GM21825 (cell line): Measurements from ENCODE around the gene NADK2.
A peak's percentile ranks its signal among the peaks of the same experiment; 100 is the strongest.
"Not testable (repeated sequence)": the region's sequence is repeated elsewhere in the genome, so short reads cannot be mapped to it uniquely, and the experiment has no call there.

Experiments used
- ATAC-seq: cut with Tn5 transposase; IDR thresholded peaks from one replicate; pipeline ENCODE4 v1.9.1; 2021; ENCODE audit warnings: mild to moderate bottlenecking, moderate library complexity; ENCODE audit not compliant: unreplicated experiment

NADK2 gene, protein sequence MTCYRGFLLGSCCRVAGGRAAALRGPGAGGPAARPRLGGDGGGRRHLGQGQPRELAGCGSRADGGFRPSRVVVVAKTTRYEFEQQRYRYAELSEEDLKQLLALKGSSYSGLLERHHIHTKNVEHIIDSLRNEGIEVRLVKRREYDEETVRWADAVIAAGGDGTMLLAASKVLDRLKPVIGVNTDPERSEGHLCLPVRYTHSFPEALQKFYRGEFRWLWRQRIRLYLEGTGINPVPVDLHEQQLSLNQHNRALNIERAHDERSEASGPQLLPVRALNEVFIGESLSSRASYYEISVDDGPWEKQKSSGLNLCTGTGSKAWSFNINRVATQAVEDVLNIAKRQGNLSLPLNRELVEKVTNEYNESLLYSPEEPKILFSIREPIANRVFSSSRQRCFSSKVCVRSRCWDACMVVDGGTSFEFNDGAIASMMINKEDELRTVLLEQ

DNA sequence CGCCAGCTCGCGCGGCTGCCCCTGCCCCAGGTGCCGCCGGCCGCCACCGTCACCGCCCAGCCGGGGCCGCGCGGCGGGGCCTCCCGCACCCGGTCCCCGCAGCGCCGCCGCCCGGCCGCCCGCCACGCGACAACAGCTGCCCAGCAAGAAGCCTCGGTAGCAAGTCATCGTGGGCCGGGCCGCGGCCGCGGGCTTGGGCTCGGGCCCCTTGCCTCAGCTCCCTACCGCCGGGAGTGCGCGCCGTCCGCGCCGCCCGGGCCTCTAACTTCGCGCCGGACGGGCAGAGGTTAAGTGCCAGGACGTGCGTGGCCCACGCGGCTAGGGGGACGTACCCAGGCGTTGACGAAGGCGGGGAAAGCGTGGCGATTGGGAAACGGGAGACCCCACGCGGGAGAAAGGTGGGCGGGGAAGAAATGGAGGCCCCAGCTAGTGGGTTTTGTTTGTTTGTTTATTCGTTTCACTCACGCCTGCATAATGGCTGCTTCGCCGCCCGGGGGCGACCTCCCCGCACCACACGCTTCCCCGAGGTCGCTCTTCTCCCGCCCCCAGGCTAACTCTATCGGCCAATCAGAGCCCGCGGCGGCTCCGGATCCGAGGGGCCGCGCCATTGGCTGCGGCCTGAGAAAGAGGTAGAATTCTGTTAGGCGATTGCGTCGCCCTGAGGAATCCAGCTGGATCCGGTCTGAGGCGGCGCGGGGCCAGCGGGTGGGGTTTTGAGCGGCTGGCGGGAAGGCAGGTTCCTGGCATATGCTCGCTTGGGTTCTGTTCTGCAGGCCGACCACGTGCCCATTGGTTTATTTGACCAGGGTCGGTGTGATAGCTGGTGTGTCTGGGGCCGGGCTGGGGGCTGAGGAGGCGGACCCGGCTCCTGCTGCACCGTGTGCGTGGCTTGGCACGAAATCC, at the start of gene NADK2:
TSS of gene NADK2 (minus strand) at position 295 of the 903 bp plus-strand sequence. CDS start at position 168, 127 bp downstream.
- peak; percentile 93 for ATAC-seq

DNA sequence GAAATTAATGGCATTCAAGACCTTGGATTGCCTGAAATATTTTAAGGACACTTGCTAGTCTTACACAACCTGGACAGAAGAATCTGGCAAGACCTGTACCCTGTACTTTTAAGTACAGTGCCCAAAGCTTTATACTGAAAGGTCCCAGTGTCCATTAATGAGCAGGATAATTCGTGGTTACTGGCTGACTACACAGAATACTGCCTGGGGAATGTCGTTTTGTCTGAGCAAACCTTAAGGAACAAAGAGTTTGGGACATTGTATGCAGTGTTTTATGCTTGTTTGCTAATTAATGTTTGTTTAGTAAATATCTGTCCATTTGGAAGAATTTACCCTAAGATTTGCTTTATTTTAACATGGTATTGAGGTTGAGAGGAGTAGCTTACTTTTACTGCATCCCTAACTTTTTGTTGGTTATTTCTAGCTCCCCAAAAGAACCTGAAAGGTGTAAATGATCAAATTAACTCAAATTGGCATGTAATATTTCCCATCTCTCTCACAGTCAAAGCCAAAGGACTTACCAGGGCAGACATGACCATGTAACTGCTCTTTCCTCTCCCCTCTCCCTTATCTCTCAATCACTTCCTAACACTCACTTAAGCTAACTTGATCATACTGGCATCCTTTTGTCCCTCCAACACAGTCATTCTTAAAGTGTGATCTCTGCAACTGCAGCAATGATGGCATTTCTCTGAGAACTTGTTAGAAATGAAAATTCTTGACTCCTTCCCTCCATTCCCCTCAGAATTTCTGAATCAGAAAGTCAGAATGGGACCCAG, 44.3 kb upstream of the NADK2 start:
- ATAC-seq, result no peak

DNA sequence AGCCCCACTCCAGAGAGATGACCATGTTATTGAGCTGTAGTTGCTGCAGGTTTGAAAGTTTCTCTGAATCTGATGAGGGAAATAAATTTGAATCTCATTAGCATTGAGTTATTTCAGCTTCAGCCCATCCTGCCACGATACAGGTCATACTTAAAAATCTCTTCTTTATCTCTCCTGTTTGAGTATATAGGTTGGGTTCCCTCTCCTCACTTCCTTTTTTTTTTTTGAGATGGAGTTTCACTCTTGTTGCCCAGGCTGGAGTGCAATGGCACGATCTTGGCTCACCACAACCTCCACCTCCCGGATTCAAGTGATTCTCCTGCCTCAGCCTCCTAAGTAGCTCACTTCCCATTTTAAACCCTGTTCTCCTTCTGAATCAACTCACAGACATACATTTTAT, 42.0 kb upstream of the NADK2 start:
- not testable (repeated sequence) for ATAC-seq

DNA sequence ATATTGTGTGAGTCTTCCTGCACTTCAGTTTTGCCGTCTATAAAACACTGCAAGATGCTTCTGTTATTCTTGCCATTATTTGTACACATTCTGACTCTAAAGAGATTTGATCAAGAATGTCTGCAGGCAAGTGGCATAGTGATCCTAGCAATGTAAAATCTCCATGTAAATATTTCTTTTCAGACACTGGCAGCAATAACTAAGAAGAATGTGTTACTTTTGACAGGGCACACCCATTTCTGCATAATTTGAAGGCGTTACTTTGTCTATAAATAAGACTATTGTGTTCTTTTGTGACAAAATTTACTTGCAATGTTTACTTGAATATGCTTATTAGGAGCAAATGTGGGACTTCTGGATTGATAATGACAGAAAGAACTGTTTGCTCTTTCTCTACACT, 39.9 kb upstream of the NADK2 start:
- ATAC-seq, result no peak

DNA sequence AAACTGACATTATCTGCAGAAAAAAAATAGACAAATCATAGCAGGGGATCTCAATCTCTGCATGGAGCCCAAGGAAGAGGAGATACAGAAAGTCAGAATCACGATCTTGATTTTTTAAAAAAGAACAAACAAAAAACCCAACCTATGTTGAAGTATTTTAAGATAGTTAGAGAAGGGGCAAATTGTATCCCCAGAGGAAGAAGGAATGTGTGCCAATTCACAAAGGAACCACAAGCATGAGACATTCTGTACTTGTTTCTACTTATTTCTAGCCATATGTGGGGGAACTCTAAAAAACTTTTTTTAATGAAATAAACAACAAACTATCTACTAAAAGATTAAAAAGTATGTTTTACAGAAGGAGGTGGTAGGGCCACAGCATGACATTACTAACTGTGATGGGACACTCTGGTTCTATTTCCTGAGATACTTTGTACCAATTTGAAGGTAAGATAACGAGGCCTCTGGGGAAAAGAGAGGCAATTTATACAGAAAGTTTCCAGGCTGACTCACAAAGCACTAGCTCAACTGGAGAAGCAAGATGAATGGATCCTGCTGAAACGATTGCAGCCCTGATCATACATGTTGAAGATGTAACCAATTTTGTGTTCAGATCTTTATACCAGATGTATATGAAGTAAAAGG, 37.5 kb upstream of the NADK2 start:
- no peak for ATAC-seq

DNA sequence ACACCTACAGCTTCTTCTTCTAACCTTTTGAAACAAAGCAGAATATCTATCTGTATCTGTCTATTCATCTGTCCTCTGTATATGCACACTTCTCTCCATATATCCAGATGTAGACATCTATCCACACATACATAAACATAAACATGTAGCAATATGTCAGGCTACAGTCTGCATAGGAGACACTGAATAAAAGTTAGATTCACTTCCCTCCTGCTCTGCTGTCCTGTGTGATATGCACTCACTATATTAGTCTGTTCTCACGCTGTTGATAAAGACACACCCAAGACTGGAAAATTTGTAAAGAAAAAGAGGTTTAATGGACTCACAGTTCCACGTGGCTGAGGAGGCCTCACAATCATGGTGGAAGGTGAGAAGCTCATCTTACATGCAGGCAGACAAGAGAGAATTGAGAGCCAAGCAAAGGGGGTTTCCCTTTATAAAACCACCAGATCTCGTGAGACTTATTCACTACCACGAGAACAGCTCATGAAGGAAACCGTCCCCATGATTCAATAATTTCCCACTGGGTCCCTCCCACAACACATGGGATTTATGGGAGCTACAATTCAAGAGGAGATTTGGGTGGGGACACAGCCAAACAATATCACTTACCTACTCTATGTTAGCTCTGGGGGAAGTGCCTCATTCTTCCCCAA, 35.9 kb upstream of the NADK2 start:
- no peak for ATAC-seq

DNA sequence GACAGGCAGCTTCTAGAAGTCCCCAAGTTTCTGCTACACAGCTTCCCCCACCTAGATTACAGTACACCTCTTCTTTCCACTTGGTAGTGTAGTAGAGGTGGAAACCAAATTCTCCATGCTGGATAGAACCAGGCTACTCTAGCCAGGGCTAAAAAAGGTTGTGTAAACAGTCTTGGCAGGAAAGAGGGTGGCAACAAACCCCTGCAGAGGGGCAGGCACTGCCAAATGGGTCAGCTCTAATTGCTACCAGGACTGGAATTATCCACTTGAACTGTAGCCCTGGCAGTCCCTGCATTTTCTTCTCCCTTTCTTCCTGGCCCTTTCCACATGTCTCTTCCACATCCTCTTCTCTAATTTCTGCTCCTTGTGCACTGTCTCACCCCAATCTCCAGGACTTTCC, 35.1 kb upstream of the NADK2 start:
- no peak for ATAC-seq

DNA sequence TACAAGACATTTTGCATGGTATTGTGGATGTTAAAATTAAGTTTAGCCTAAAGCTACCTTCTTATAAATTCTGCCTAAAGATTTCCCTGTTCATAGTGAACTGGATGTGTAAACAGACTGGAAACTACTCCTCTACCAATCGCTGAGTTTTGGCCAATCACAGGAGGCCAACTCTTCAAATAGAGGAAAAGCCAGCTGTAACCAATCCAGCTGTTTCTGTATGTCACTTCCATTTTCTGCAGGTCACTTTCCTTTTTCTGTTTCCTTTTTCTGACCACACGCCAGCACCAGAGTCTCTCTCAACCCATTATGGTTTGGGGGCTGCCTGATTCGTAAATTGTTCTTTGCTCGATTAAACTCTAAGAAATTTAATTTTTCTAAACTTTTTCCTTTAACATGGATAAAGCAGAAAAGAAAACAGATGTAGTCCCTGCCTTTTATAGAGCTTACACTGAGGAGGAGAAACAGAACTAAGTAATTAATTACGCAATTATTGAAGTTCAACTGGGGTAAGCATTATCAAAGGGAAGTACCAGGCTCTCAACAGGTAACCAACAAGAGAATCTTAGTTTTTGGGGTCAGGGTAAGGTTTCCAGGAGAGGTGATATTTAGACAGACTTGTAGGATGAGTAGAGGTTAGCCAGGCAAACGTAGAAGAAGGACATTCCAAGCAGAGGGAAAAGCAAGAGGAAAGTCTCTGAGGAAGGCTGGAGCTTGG, 32.2 kb upstream of the NADK2 start:
- no peak for ATAC-seq

DNA sequence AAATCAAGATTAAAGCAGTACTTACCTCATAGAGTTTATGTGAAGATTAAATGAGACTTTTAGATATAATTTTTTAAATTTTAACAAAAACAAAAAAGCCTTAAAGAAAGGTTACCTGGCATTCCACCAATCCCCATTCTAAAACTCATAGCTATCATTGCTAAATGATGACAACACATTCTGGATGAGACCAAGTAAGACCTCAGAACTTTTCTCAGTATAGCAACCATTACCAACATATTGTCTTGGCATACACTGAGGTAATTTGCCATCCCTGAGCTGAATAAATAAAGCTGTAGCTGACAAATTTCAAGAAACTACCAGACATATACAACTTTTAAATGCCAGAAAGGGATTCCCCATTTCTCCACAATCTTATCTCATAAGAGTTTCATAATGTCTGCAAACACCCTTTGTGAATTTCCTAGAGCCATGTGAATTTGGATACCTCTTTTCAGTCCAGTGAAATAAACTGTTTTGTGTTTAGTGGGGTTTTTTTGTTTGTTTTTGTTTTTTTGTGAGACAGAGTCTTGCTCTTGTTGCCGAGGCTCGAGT, 30.5 kb upstream of the NADK2 start:
- ATAC-seq, result no peak

DNA sequence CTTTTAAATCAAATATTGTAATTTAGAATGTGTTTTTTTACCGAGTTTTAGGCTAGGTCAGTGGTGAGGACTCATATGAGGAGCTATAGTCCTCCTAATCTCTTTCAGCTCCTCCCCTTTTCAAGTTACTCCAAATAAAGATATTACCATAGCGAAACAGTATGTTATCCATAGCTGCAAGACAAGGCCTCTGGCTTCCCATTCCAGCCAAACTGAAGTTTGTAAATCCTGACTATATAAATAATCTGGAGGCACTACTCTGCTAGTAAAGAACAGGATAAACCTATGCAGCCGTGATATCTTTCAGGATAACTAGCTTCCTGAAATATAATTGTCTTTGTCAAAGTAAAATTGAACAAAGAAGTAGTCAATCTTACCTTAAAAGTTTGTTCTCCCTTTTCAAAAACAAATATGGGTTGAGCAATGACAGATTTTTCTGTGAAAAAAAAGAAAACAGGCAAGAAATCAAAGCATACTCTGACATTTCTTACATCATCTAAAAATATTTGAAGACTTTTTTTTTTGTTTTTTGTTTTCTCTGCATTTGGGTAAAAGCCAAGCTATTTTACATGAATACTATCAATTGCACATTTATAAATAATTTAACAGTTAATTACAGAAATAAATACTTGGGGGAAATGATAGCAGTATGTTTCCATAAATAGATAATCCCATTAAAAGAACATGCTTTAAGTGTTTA, 29.3 kb upstream of the NADK2 start:
- no peak for ATAC-seq

DNA sequence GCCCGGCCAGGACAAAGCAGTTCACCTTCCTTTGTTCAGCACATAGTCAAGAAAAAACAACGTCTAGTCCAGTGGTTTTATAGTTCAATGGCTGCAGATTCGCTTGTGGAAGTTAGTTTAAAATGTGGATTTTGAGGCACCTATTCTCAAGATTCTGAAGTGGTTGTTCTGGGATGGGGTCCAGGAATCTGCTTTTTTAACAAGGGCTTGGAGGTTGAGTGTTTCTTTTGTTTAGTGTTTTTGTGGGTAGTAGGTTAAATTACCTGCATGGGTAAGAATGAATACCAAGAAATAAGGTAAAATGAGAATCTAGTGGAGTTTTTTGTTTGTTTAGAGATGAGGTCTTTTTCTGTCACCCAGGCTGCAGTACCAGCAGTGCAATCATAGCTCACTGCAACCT, 28.4 kb upstream of the NADK2 start:
- no peak for ATAC-seq

DNA sequence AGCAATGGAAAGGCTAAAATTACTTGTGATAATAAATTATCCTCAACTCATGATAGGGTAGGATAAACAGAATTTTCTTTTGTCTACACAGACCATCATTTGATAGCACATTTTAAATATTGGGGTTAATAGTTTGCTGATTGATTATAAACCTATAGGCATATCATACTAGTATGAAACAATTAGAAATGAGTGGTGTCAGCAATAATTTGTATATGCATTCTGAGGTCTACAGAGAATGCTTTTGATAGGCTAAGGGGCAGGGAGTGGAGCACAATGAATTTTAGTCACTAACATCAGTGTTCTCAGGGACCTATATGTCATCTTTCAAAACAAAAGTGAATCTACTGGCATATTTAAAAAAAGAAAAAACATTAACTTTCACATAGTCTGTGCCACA, 27.8 kb upstream of the NADK2 start:
- no peak for ATAC-seq

DNA sequence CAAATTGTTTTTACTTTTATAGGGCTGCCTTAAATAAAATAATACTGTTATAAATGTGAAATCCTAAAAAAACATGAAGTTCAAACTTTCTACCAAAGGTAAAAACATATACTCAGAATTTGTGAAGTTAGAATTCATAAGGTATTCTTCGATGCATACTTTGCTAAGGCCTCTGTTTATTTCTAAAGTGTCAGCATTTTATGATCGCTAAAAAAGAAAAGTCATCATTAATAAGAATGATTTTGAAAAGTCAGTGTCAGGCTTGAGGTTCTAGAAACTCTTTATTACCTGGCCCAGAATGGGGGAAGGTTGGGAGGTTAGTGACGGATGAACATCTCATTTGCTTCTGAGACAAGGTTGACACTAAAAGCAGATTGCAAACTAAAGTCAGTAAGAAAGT, 26.2 kb upstream of the NADK2 start:
- no peak for ATAC-seq

DNA sequence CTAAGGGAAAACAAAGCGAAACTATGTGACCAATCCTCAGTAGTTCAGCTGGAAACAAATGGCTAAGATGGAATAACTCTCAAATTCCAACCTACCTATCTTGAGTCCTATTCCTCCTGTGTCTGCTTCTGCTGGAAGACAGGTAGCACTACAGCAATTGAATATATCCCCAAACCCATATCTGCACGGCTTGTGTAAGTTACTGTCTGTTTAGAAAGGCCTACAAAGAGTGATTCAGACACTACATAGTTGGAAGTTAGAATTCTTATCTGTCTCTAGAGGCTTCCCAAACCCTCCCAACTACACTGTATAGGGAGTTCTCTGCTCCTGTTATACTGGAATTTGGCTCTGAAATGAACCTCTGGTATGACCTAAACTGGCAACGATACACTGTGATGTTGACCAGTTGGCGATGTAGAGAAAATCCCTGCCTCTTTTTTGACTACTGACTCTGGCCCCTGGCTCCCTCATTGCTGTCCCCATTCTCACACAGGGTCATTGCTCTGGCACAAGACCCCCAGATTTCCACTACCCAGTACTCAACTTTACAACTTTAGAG, 22.6 kb upstream of the NADK2 start:
- no peak for ATAC-seq

DNA sequence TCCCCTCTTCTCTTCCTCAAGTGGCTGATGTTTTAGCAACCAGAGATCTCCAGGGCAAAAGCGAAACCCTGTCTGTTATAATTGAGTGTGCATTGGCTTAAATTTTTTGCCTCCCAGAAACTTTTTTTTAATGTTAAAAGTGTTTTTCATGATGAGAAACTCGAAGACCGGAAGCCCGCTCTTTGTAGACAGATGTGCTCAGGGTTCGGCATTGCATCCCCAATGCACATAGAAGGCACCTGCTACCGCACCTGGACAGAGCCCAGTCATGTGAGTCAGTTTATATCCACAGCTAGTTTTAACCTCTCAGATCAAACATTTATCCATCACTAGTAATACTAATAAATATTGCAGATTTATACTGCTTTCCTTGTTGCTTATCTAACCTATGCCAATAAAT, 19.5 kb upstream of the NADK2 start:
- no peak for ATAC-seq

DNA sequence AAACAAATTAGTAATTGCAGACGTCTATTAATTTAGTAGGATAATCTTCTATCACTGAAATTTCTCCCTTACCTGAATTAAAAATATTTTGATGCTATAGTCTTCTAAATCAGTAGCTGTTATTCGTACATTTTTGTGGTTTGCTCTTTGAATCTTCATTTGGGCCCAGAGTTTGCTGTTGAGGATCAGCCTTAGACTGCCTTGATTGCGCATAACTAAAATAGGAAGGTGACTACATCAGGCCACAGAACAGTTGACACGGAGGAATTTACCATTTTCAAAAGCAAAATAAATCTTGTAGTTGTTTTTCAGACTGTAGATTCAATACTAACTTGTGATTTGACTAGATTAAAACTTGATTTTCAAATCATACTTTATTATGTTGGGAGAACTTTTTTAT, 11.8 kb upstream of the NADK2 start:
- no peak for ATAC-seq

DNA sequence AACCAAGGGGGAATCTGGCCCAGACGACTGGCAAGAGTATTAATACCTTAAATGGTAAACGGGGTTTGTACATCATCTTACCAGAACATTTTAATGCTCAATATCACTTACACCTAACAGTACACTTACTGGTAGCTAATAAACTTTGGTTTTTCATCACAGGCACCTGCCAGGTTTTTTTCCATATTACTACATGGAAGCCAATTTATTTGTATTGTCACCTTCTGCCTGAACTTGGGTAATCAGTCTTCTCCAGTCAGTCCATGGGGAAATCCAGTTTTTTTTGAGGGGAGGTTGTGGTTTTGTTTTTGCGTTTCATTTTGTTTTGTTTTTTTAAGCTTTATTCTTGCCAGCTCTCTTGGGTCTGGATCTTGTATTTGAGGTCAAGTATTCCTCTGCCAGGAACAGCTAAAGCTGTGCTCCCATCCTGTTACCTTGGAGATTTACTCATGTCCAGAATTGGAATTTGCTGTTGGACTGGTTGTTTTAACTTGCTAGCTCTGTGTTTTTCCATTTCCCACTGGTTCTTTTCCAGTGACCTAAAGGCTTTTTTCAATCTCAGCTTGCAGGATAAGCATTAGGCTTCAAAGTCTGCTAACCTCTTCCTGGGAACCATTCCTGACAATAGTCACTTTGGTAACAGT, 11.1 kb upstream of the NADK2 start:
- no peak for ATAC-seq

DNA sequence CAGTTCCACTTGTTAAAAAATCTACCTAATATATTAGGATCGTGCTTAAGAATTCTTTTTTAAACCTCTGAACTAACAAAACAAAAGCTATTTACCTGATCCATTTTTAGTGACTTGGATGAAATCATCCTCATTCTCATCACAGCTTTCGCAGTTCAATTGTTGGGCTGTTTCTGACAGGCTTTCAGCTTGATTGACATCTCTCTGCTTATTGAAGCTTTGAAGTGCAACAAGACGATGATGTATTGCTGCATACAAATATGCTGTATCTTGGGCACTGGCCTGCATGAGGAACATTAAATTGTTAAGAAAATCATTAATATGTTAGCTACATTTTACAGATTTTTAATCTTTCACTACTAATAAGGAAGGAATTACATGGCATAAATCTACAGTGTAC, 9.5 kb upstream of the NADK2 start:
- no peak for ATAC-seq
